HL-60 (cell line): Measurements from ENCODE around the gene SENP3.

Experiments
- POLR2AphosphoS5 ChIP-seq: IDR thresholded peaks from 2 replicates; pipeline ENCODE4 v1.6.1; 2012; ENCODE audit warnings: low read depth
- REST ChIP-seq: IDR thresholded peaks from 2 replicates; pipeline ENCODE4 v1.6.1; 2012; ENCODE audit warnings: low read depth; ENCODE audit not compliant: insufficient replicate concordance
- SPI1 ChIP-seq: IDR thresholded peaks from 2 replicates; pipeline ENCODE4 v1.6.1; 2012; ENCODE audit warnings: low read depth, mild to moderate bottlenecking, borderline replicate concordance
- TF ChIP-seq, protein P1 (sequence below): IDR thresholded peaks from one replicate; pipeline ENCODE4 v1.5.1; 2011; ENCODE audit warnings: low read length, control low read depth, inconsistent platforms; ENCODE audit not compliant: insufficient read depth

- TF ChIP-seq, protein P1, sequence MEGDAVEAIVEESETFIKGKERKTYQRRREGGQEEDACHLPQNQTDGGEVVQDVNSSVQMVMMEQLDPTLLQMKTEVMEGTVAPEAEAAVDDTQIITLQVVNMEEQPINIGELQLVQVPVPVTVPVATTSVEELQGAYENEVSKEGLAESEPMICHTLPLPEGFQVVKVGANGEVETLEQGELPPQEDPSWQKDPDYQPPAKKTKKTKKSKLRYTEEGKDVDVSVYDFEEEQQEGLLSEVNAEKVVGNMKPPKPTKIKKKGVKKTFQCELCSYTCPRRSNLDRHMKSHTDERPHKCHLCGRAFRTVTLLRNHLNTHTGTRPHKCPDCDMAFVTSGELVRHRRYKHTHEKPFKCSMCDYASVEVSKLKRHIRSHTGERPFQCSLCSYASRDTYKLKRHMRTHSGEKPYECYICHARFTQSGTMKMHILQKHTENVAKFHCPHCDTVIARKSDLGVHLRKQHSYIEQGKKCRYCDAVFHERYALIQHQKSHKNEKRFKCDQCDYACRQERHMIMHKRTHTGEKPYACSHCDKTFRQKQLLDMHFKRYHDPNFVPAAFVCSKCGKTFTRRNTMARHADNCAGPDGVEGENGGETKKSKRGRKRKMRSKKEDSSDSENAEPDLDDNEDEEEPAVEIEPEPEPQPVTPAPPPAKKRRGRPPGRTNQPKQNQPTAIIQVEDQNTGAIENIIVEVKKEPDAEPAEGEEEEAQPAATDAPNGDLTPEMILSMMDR: no peak
- no peak for TF ChIP-seq POLR2AphosphoS5
- no peak for TF ChIP-seq REST
- TF ChIP-seq SPI1: no peak
Observed at GRCh38 chr17:7611635-7612293, 50.0 kb downstream of the SENP3 start.
